ENCODE measurements around the gene NANOGP8.
"Not testable (repeated sequence)": the region's sequence is repeated elsewhere in the genome, so short reads cannot be mapped to it uniquely, and the experiment has no call there.

NANOGP8 gene, protein sequence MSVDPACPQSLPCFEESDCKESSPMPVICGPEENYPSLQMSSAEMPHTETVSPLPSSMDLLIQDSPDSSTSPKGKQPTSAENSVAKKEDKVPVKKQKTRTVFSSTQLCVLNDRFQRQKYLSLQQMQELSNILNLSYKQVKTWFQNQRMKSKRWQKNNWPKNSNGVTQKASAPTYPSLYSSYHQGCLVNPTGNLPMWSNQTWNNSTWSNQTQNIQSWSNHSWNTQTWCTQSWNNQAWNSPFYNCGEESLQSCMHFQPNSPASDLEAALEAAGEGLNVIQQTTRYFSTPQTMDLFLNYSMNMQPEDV

DNA sequence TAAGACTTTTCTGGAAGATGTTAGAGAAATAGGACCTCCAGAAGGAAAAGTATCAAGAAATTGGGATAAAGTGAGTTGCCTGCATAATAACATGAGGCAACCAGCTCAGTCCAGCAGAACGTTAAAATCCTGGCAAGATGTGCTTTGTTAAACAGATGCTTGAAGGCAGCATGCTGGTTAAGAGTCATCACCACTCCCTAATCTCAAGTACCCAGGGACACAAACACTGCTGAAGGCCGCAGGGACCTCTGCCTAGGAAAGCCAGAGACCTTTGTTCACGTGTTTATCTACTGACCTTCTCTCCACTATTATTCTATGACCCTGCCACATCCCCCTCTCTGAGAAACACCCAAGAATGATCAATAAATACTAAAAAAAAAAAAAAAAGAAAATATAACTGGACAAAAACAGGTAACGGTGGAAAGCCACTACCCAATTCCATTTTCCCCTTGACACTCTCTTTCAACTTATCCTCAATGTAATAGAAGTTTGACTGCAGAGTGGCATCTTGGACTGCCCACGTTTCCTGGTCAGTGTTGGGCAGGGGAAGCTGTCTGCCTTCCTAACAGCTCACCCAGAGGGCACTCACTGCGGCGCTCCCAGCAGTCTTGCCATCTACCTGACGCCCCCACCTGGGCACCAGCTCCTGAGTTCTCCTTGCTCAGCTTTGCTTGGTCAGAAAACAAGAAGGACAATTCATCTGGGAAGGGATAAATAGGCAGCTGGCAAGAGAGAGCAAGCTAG is at the start of gene NANOGP8:
TSS of gene NANOGP8 (minus strand) at position 120 of the 744 bp plus-strand sequence. CDS start 185 bp downstream, outside the sequence.
- DNase-seq (ENCODE audit: extremely low read depth, low read depth): not testable (repeated sequence)

GRCh38 chr15:35134299-35134698 is 49.2 kb upstream of the NANOGP8 start:
- no peak for TF ChIP-seq CTCF (IDR thresholded peaks at IDR 0.05; ENCODE audit: low read depth, low read length)
- DNase-seq (ENCODE audit: extremely low read depth, low read depth): no peak

- TF ChIP-seq CTCF (IDR thresholded peaks at IDR 0.05; ENCODE audit: low read depth, low read length): no peak
- no peak for DNase-seq (ENCODE audit: extremely low read depth, low read depth)
These were observed 45.1 kb upstream of the NANOGP8 start for GRCh38 chr15:35130245-35130644.

GRCh38 chr15:35129361-35129760 is 44.3 kb upstream of the NANOGP8 start:
- no peak for TF ChIP-seq CTCF (IDR thresholded peaks at IDR 0.05; ENCODE audit: low read depth, low read length)
- no peak for DNase-seq (ENCODE audit: extremely low read depth, low read depth)

GRCh38 chr15:35127717-35128116 is 42.6 kb upstream of the NANOGP8 start:
- DNase-seq (ENCODE audit: extremely low read depth, low read depth): no peak
- no peak for TF ChIP-seq CTCF (IDR thresholded peaks at IDR 0.05; ENCODE audit: low read depth, low read length)

- no peak for TF ChIP-seq CTCF (IDR thresholded peaks at IDR 0.05; ENCODE audit: low read depth, low read length)
- no peak for DNase-seq (ENCODE audit: extremely low read depth, low read depth)
These were observed 41.1 kb upstream of the NANOGP8 start for GRCh38 chr15:35126236-35126635.

DNA sequence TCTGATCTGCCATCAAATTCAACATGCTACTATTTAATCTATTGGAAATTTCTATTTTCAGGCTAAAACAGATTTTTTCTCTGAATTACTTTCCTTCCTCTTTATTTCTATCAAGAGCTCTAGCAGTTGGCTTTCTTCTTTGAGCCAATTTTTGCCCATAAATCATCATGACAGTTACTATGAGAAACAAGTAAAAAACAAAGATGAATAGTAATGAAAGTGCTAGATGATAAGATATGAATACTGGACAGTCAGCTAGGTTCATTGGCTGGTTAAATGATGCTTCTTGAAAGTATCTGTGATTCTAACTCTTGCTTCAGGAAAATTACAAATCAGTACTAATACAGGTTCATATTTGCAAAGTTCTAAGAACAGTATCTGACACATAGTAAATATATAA is 38.6 kb upstream of the NANOGP8 start:
- TF ChIP-seq CTCF (IDR thresholded peaks at IDR 0.05; ENCODE audit: low read depth, low read length): no peak
- no peak for DNase-seq (ENCODE audit: extremely low read depth, low read depth)

All from AG09319 (cell line).